Measurements from ENCODE around the gene FOLR2.

The FOLR2 gene

GRCh38 chr11:72242141-72242540, 25.5 kb downstream of the FOLR2 start:
- ChIA-PET POLR2A (no interaction called here), CTCF (interaction anchor here (1.2 to 6.8 kb wide), 2 partner anchors 111 to 189 kb away, joined by 3 to 44 read pairs; no protein-coding TSS in a partner anchor)
- no peak for TF ChIP-seq CTCF (IDR thresholded peaks at IDR 0.05; ENCODE audit: insufficient read depth, low read length, missing control alignments)
- H3K4me3 ChIP-seq (ENCODE audit: low read depth, low read length), result no peak overlapping the region
- DNase-seq (ENCODE audit: low read depth, low spot score), result no peak

- H3K4me3 ChIP-seq (ENCODE audit: low read depth, low read length), result no peak overlapping the region
- POLR2A ChIA-PET, result no interaction called here
- no peak for DNase-seq (ENCODE audit: low read depth, low spot score)
- no peak for TF ChIP-seq CTCF (IDR thresholded peaks at IDR 0.05; ENCODE audit: insufficient read depth, low read length, missing control alignments)
- CTCF ChIA-PET, result interaction anchor here (1.2 to 6.8 kb wide), 2 partner anchors 109 to 188 kb away, joined by 3 to 44 read pairs; no protein-coding TSS in a partner anchor
Measured at GRCh38 chr11:72243173-72244059, 26.8 kb downstream of the FOLR2 start.

- CTCF ChIA-PET, result interaction anchor here (6.8 kb wide), 1 partner anchor 187 kb away, joined by 44 read pairs; no protein-coding TSS in a partner anchor
- no peak for DNase-seq (ENCODE audit: low read depth, low spot score)
- H3K4me3 ChIP-seq (ENCODE audit: low read depth, low read length), result 0 out of 2 replicates have a peak within 1 kb of the TSS, but pooled peaks have one; percentile 15
- TF ChIP-seq CTCF (IDR thresholded peaks at IDR 0.05; ENCODE audit: insufficient read depth, low read length, missing control alignments), result no peak
- POLR2A ChIA-PET, result no interaction called here
Measured at GRCh38 chr11:72244060-72244360, 27.4 kb downstream of the FOLR2 start, which contains the start of gene PHOX2A. Gene PHOX2A, minus strand, starts transcription at chr11:72244176. Its CDS starts 172 bp downstream, at chr11:72244004.

DNA sequence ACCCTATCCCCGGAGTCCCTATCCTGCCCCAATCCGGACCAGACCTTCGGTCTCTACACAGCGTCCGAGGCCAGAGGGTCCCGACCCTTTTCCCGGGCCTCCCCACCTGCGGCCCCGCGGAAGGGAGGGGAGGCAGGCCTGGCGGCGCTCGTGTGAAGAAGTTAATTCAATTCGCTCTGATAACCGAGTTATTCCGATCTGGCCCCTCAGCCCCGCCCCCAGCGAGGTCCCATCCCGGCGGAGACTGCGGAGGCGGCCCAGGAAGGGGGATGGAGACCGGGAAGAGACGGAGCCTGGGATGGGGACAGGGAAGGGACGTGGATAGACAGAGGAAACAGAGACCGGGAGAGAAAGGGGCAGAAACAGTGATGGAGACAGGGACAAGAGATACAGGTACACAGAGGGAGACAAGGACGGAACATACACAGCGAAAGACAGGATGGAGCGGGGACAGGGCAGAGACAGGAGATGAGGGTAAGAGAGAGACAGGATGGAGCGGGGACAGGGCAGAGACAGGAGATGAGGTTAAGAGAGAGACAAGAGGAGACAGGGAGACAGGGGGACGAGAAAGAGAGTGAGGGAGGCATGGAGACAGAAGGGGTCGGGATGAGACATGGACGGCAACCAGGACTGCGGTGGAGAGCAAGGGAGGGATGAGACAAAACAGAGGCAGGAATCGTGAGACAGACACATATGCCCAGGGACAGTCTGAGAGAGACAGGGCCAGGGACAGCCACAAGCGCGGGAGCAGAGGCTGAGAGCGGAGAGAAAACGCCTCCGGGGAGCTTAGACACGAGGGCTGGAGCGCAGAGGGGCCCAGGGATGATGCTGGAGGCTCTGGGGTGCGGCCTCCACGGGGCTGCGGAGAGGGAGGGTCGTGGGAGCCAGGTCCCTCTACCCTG, 28.0 kb downstream of the FOLR2 start:
- POLR2A ChIA-PET, result no interaction called here
- CTCF ChIA-PET, result interaction anchor here (3.1 to 6.8 kb wide), 3 partner anchors 8 to 187 kb away, joined by 12 to 44 read pairs (median 15); no protein-coding TSS in a partner anchor
- TF ChIP-seq CTCF (IDR thresholded peaks at IDR 0.05; ENCODE audit: insufficient read depth, low read length, missing control alignments), result no peak
- no peak for DNase-seq (ENCODE audit: low read depth, low spot score)
- 0 out of 2 replicates have a peak overlapping the region, but pooled peaks have one; percentile 15 for H3K4me3 ChIP-seq (ENCODE audit: low read depth, low read length)

- H3K4me3 ChIP-seq (ENCODE audit: low read depth, low read length), result no peak overlapping the region
- no peak for DNase-seq (ENCODE audit: low read depth, low spot score)
- ChIA-PET CTCF (interaction anchor here (1.2 to 6.8 kb wide), 4 partner anchors 8 to 186 kb away, joined by 3 to 44 read pairs (median 14); no protein-coding TSS in a partner anchor), POLR2A (no interaction called here)
- no peak for TF ChIP-seq CTCF (IDR thresholded peaks at IDR 0.05; ENCODE audit: insufficient read depth, low read length, missing control alignments)
Measured at GRCh38 chr11:72245263-72245816, 28.7 kb downstream of the FOLR2 start.
